ENCODE data around the gene BMP8B.
"Not testable (repeated sequence)": the region's sequence is repeated elsewhere in the genome, so short reads cannot be mapped to it uniquely, and the experiment has no call there.

The BMP8B gene

GRCh38 chr1:39779137-39779536 lies 9.5 kb downstream of the BMP8B start:
- no peak for DNase-seq (ENCODE audit: low spot score)
- FAIRE-seq = no peak

GRCh38 chr1:39778463-39779099 lies 10.1 kb downstream of the BMP8B start:
- not testable (repeated sequence) for FAIRE-seq; DNase-seq (ENCODE audit: low spot score)

- FAIRE-seq; DNase-seq (ENCODE audit: low spot score): not testable (repeated sequence)
These were observed 10.8 kb downstream of the BMP8B start for GRCh38 chr1:39777896-39778295.

GRCh38 chr1:39777306-39777705 lies 11.4 kb downstream of the BMP8B start:
- no peak for FAIRE-seq
- DNase-seq (ENCODE audit: low spot score) = no peak

- FAIRE-seq (no peak), DNase-seq (ENCODE audit: low spot score) (no peak)
These were observed 11.8 kb downstream of the BMP8B start for GRCh38 chr1:39776886-39777285.

- DNase-seq (ENCODE audit: low spot score) = no peak
- no peak for FAIRE-seq
These were observed 12.3 kb downstream of the BMP8B start for GRCh38 chr1:39776400-39776713.

- DNase-seq (ENCODE audit: low spot score); FAIRE-seq: not testable (repeated sequence)
These were observed 12.8 kb downstream of the BMP8B start for GRCh38 chr1:39775676-39776399.

- DNase-seq (ENCODE audit: low spot score); FAIRE-seq: not testable (repeated sequence)
These were observed 13.5 kb downstream of the BMP8B start for GRCh38 chr1:39775141-39775540.

GRCh38 chr1:39773369-39773979 lies 15.2 kb downstream of the BMP8B start:
- peak; percentile 9 for FAIRE-seq
- DNase-seq (ENCODE audit: low spot score) = not testable (repeated sequence)

GRCh38 chr1:39771022-39771532 lies 17.6 kb downstream of the BMP8B start, which contains the start of gene OXCT2:
TSS of gene OXCT2 (minus strand) at chr1:39771348. CDS start at chr1:39771255, 93 bp downstream.
- not testable (repeated sequence) for DNase-seq (ENCODE audit: low spot score); FAIRE-seq

- FAIRE-seq; DNase-seq (ENCODE audit: low spot score): not testable (repeated sequence)
These were observed 18.3 kb downstream of the BMP8B start for GRCh38 chr1:39770100-39771021.

GRCh38 chr1:39769502-39769901 lies 19.2 kb downstream of the BMP8B start:
- FAIRE-seq = not testable (repeated sequence)

GRCh38 chr1:39766466-39766865 lies 22.2 kb downstream of the BMP8B start:
- not testable (repeated sequence) for DNase-seq (ENCODE audit: low spot score)
- peak; percentile 61 for FAIRE-seq

More at GRCh38 chr1:39769502-39769901, 19.2 kb downstream of the BMP8B start:
- DNase-seq (ENCODE audit: low spot score) = not testable (repeated sequence)

- FAIRE-seq; DNase-seq (ENCODE audit: low spot score): not testable (repeated sequence)
These were observed 24.2 kb downstream of the BMP8B start for GRCh38 chr1:39764512-39764911.

GRCh38 chr1:39763619-39764374 lies 24.9 kb downstream of the BMP8B start:
- not testable (repeated sequence) for DNase-seq (ENCODE audit: low spot score); FAIRE-seq

- FAIRE-seq (peak; percentile 35), DNase-seq (ENCODE audit: low spot score) (no peak)
These were observed 25.8 kb downstream of the BMP8B start for GRCh38 chr1:39762550-39763540.

GRCh38 chr1:39761557-39762260 lies 27.0 kb downstream of the BMP8B start:
- DNase-seq (ENCODE audit: low spot score) (no peak), FAIRE-seq (no peak)

- FAIRE-seq (no peak), DNase-seq (ENCODE audit: low spot score) (no peak)
These were observed 27.6 kb downstream of the BMP8B start for GRCh38 chr1:39761016-39761415.
